HPDE6-E6E7 (cell line): ENCODE results near the gene RANBP3L.
"Not testable (repeated sequence)": the region's sequence is repeated elsewhere in the genome, so short reads cannot be mapped to it uniquely, and the experiment has no call there.

Experiments used
- DNase-seq: peaks from one replicate; pipeline ENCODE4 v3.0.0; 2011; ENCODE audit warnings: missing footprints; ENCODE audit errors: extremely low spot score

RANBP3L gene

DNA sequence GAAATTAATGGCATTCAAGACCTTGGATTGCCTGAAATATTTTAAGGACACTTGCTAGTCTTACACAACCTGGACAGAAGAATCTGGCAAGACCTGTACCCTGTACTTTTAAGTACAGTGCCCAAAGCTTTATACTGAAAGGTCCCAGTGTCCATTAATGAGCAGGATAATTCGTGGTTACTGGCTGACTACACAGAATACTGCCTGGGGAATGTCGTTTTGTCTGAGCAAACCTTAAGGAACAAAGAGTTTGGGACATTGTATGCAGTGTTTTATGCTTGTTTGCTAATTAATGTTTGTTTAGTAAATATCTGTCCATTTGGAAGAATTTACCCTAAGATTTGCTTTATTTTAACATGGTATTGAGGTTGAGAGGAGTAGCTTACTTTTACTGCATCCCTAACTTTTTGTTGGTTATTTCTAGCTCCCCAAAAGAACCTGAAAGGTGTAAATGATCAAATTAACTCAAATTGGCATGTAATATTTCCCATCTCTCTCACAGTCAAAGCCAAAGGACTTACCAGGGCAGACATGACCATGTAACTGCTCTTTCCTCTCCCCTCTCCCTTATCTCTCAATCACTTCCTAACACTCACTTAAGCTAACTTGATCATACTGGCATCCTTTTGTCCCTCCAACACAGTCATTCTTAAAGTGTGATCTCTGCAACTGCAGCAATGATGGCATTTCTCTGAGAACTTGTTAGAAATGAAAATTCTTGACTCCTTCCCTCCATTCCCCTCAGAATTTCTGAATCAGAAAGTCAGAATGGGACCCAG, 15.7 kb downstream of the RANBP3L start:
- no peak for DNase-seq

DNA sequence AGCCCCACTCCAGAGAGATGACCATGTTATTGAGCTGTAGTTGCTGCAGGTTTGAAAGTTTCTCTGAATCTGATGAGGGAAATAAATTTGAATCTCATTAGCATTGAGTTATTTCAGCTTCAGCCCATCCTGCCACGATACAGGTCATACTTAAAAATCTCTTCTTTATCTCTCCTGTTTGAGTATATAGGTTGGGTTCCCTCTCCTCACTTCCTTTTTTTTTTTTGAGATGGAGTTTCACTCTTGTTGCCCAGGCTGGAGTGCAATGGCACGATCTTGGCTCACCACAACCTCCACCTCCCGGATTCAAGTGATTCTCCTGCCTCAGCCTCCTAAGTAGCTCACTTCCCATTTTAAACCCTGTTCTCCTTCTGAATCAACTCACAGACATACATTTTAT, 17.9 kb downstream of the RANBP3L start:
- not testable (repeated sequence) for DNase-seq

DNA sequence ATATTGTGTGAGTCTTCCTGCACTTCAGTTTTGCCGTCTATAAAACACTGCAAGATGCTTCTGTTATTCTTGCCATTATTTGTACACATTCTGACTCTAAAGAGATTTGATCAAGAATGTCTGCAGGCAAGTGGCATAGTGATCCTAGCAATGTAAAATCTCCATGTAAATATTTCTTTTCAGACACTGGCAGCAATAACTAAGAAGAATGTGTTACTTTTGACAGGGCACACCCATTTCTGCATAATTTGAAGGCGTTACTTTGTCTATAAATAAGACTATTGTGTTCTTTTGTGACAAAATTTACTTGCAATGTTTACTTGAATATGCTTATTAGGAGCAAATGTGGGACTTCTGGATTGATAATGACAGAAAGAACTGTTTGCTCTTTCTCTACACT, 20.1 kb downstream of the RANBP3L start:
- no peak for DNase-seq

DNA sequence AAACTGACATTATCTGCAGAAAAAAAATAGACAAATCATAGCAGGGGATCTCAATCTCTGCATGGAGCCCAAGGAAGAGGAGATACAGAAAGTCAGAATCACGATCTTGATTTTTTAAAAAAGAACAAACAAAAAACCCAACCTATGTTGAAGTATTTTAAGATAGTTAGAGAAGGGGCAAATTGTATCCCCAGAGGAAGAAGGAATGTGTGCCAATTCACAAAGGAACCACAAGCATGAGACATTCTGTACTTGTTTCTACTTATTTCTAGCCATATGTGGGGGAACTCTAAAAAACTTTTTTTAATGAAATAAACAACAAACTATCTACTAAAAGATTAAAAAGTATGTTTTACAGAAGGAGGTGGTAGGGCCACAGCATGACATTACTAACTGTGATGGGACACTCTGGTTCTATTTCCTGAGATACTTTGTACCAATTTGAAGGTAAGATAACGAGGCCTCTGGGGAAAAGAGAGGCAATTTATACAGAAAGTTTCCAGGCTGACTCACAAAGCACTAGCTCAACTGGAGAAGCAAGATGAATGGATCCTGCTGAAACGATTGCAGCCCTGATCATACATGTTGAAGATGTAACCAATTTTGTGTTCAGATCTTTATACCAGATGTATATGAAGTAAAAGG, 22.5 kb downstream of the RANBP3L start:
- DNase-seq = no peak

DNA sequence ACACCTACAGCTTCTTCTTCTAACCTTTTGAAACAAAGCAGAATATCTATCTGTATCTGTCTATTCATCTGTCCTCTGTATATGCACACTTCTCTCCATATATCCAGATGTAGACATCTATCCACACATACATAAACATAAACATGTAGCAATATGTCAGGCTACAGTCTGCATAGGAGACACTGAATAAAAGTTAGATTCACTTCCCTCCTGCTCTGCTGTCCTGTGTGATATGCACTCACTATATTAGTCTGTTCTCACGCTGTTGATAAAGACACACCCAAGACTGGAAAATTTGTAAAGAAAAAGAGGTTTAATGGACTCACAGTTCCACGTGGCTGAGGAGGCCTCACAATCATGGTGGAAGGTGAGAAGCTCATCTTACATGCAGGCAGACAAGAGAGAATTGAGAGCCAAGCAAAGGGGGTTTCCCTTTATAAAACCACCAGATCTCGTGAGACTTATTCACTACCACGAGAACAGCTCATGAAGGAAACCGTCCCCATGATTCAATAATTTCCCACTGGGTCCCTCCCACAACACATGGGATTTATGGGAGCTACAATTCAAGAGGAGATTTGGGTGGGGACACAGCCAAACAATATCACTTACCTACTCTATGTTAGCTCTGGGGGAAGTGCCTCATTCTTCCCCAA, 24.1 kb downstream of the RANBP3L start:
- no peak for DNase-seq

DNA sequence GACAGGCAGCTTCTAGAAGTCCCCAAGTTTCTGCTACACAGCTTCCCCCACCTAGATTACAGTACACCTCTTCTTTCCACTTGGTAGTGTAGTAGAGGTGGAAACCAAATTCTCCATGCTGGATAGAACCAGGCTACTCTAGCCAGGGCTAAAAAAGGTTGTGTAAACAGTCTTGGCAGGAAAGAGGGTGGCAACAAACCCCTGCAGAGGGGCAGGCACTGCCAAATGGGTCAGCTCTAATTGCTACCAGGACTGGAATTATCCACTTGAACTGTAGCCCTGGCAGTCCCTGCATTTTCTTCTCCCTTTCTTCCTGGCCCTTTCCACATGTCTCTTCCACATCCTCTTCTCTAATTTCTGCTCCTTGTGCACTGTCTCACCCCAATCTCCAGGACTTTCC, 24.8 kb downstream of the RANBP3L start:
- DNase-seq = no peak

DNA sequence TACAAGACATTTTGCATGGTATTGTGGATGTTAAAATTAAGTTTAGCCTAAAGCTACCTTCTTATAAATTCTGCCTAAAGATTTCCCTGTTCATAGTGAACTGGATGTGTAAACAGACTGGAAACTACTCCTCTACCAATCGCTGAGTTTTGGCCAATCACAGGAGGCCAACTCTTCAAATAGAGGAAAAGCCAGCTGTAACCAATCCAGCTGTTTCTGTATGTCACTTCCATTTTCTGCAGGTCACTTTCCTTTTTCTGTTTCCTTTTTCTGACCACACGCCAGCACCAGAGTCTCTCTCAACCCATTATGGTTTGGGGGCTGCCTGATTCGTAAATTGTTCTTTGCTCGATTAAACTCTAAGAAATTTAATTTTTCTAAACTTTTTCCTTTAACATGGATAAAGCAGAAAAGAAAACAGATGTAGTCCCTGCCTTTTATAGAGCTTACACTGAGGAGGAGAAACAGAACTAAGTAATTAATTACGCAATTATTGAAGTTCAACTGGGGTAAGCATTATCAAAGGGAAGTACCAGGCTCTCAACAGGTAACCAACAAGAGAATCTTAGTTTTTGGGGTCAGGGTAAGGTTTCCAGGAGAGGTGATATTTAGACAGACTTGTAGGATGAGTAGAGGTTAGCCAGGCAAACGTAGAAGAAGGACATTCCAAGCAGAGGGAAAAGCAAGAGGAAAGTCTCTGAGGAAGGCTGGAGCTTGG, 27.7 kb downstream of the RANBP3L start:
- DNase-seq = no peak

DNA sequence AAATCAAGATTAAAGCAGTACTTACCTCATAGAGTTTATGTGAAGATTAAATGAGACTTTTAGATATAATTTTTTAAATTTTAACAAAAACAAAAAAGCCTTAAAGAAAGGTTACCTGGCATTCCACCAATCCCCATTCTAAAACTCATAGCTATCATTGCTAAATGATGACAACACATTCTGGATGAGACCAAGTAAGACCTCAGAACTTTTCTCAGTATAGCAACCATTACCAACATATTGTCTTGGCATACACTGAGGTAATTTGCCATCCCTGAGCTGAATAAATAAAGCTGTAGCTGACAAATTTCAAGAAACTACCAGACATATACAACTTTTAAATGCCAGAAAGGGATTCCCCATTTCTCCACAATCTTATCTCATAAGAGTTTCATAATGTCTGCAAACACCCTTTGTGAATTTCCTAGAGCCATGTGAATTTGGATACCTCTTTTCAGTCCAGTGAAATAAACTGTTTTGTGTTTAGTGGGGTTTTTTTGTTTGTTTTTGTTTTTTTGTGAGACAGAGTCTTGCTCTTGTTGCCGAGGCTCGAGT, 29.5 kb downstream of the RANBP3L start:
- DNase-seq = no peak

DNA sequence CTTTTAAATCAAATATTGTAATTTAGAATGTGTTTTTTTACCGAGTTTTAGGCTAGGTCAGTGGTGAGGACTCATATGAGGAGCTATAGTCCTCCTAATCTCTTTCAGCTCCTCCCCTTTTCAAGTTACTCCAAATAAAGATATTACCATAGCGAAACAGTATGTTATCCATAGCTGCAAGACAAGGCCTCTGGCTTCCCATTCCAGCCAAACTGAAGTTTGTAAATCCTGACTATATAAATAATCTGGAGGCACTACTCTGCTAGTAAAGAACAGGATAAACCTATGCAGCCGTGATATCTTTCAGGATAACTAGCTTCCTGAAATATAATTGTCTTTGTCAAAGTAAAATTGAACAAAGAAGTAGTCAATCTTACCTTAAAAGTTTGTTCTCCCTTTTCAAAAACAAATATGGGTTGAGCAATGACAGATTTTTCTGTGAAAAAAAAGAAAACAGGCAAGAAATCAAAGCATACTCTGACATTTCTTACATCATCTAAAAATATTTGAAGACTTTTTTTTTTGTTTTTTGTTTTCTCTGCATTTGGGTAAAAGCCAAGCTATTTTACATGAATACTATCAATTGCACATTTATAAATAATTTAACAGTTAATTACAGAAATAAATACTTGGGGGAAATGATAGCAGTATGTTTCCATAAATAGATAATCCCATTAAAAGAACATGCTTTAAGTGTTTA, 30.7 kb downstream of the RANBP3L start:
- DNase-seq = no peak

DNA sequence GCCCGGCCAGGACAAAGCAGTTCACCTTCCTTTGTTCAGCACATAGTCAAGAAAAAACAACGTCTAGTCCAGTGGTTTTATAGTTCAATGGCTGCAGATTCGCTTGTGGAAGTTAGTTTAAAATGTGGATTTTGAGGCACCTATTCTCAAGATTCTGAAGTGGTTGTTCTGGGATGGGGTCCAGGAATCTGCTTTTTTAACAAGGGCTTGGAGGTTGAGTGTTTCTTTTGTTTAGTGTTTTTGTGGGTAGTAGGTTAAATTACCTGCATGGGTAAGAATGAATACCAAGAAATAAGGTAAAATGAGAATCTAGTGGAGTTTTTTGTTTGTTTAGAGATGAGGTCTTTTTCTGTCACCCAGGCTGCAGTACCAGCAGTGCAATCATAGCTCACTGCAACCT, 31.5 kb downstream of the RANBP3L start:
- DNase-seq = no peak

DNA sequence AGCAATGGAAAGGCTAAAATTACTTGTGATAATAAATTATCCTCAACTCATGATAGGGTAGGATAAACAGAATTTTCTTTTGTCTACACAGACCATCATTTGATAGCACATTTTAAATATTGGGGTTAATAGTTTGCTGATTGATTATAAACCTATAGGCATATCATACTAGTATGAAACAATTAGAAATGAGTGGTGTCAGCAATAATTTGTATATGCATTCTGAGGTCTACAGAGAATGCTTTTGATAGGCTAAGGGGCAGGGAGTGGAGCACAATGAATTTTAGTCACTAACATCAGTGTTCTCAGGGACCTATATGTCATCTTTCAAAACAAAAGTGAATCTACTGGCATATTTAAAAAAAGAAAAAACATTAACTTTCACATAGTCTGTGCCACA, 32.2 kb downstream of the RANBP3L start:
- no peak for DNase-seq

DNA sequence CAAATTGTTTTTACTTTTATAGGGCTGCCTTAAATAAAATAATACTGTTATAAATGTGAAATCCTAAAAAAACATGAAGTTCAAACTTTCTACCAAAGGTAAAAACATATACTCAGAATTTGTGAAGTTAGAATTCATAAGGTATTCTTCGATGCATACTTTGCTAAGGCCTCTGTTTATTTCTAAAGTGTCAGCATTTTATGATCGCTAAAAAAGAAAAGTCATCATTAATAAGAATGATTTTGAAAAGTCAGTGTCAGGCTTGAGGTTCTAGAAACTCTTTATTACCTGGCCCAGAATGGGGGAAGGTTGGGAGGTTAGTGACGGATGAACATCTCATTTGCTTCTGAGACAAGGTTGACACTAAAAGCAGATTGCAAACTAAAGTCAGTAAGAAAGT, 33.8 kb downstream of the RANBP3L start:
- DNase-seq = no peak

DNA sequence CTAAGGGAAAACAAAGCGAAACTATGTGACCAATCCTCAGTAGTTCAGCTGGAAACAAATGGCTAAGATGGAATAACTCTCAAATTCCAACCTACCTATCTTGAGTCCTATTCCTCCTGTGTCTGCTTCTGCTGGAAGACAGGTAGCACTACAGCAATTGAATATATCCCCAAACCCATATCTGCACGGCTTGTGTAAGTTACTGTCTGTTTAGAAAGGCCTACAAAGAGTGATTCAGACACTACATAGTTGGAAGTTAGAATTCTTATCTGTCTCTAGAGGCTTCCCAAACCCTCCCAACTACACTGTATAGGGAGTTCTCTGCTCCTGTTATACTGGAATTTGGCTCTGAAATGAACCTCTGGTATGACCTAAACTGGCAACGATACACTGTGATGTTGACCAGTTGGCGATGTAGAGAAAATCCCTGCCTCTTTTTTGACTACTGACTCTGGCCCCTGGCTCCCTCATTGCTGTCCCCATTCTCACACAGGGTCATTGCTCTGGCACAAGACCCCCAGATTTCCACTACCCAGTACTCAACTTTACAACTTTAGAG, 37.4 kb downstream of the RANBP3L start:
- no peak for DNase-seq

DNA sequence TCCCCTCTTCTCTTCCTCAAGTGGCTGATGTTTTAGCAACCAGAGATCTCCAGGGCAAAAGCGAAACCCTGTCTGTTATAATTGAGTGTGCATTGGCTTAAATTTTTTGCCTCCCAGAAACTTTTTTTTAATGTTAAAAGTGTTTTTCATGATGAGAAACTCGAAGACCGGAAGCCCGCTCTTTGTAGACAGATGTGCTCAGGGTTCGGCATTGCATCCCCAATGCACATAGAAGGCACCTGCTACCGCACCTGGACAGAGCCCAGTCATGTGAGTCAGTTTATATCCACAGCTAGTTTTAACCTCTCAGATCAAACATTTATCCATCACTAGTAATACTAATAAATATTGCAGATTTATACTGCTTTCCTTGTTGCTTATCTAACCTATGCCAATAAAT, 40.5 kb downstream of the RANBP3L start:
- no peak for DNase-seq

DNA sequence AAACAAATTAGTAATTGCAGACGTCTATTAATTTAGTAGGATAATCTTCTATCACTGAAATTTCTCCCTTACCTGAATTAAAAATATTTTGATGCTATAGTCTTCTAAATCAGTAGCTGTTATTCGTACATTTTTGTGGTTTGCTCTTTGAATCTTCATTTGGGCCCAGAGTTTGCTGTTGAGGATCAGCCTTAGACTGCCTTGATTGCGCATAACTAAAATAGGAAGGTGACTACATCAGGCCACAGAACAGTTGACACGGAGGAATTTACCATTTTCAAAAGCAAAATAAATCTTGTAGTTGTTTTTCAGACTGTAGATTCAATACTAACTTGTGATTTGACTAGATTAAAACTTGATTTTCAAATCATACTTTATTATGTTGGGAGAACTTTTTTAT, 48.1 kb downstream of the RANBP3L start:
- DNase-seq = no peak

DNA sequence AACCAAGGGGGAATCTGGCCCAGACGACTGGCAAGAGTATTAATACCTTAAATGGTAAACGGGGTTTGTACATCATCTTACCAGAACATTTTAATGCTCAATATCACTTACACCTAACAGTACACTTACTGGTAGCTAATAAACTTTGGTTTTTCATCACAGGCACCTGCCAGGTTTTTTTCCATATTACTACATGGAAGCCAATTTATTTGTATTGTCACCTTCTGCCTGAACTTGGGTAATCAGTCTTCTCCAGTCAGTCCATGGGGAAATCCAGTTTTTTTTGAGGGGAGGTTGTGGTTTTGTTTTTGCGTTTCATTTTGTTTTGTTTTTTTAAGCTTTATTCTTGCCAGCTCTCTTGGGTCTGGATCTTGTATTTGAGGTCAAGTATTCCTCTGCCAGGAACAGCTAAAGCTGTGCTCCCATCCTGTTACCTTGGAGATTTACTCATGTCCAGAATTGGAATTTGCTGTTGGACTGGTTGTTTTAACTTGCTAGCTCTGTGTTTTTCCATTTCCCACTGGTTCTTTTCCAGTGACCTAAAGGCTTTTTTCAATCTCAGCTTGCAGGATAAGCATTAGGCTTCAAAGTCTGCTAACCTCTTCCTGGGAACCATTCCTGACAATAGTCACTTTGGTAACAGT, 48.9 kb downstream of the RANBP3L start:
- DNase-seq = no peak

DNA sequence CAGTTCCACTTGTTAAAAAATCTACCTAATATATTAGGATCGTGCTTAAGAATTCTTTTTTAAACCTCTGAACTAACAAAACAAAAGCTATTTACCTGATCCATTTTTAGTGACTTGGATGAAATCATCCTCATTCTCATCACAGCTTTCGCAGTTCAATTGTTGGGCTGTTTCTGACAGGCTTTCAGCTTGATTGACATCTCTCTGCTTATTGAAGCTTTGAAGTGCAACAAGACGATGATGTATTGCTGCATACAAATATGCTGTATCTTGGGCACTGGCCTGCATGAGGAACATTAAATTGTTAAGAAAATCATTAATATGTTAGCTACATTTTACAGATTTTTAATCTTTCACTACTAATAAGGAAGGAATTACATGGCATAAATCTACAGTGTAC, 50.5 kb downstream of the RANBP3L start:
- no peak for DNase-seq

DNA sequence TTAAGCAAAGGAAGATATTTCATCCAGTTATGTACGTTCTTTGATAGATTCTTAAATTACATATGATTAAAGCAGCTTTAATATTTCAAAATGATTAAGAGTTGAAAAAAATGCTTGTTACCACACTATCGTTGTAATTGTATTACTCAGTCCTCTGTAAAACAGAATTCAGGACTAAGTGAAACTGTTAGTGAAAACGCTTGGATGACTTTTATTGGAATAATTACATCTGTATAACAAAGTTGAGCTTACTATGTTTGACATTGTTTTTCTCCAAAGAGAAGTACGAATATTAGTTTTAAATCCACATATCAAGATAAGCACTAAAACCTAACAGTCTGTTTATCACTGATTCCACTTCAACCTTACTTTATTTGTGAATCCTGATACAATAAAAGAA, 51.3 kb downstream of the RANBP3L start:
- DNase-seq = no peak

DNA sequence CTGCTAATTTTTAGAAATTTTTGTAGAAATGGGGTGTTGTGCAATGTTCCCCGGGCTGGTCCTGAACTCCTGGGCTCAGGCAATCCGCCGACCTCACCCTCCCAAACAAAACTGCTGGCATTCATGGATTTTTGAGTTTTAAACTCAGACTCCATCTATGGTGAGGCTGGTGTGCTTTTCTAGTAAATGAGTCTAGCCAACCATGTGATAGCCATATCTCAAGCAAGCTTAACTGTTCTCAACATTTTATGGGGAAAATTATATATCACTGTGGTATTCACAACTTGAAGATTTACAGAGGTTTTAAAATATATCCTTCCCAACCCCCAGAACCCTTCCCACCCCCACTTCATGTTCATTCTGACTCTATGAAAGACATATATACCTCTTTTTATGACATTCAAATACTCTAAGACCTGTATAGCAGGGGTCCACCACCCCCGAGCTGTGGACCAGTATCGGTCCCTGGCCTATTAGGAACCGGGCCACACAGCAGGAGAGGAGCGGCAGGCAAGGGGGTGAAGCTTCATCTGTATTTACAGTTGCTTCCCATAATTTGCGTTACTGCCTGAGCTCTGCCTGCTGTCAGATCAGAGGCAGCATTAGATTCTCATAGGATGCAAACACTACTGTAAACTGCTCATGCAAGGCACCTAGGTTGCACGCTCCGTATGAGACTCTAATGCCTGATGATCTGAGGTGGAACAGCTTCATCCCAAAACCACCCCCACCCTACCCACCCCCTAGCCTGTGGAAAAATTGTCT, 55.5 kb downstream of the RANBP3L start:
- no peak for DNase-seq

DNA sequence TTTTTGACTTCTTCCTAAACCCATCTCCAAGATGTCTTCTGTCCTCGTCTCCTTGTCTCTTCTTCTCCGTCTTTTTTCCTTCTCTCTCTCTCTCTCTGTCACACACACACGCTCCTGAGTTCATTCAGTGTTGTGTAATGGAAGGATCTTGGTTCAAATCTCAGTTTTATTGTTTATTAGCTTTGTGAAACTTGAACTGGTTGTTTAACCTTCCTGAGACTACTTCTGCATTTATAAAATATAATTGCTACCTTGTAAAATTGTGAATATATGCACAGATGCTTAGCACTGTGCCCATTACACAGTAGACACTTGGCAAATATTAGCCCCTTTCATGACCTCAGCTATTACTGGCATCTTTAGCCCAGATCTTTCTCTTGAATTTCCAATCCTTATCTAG, 57.6 kb downstream of the RANBP3L start:
- DNase-seq = no peak
